ENCODE data around the gene TMOD2. TPM values are rescaled to one million over a fixed set of nuclear protein-coding genes. Genes with fewer than 3 reads are reported as not detected.

TMOD2 gene
- total RNA-seq, 1 experiment from 2014 or later, result 0.52 TPM

DNA sequence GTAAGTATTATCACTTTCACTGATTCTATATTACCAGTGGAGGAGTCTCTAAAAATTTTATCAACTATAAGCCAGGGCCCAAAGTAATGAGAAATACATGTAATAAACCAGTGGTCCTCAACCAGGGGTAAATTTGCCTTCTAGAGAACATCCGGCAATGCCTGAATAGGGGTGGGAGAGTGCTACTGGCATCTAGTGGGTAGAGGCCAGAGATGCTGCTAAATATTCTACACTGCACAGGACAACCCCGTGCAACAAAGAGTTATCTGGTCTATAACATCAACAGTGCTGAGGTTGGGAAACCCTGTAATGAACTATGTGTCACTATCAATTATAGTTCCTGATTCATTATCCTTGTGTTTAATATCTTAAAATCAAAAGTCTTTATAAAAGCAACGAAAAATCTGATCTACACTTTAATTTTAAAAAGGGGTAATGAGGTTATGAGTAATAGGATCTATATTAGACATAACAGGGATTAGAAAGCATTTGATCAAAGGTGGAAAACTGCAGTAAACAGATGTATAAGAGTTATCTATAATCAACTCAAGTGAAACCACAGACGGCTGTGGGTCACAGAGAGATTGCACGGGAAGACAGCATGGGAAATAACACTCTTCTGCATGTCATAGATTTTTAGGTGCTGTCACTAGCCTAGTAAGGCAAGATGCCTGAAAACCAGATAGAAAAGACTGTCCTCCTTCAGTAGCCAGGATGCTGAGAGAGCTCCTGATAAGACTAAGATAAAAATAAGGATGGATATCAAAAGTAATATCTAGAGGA, 16.0 kb upstream of the TMOD2 start:
- no TSS peak for BruUV-seq (replicated peaks)

DNA sequence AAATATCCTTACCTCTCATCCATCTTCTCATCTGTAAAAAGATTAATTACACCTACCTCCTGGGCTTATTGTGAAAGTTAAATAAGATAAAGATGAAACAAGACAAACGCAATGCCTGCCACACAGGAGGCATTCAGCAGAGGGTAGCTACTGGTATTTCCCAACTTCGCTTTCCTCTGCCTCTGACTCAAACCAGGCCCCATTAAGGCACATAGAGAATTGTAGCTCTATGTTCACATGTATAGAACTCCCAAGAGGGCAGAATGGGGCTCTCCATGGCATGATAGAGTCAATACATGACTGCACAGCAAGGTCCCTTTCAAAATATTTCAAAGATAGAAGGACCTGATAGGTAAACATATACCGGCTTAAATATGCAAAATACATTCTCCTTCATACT, 15.3 kb upstream of the TMOD2 start:
- Histone ChIP-seq H3K27me3 (replicated peaks; ENCODE audit: control insufficient read depth, insufficient read depth, low read length) (no peaks in the 10 kb centered on the region), H3K36me3 (ENCODE audit: control insufficient read depth, insufficient read depth, low read length) (no peaks in the 10 kb centered on the region), H3K4me3 (ENCODE audit: low read depth, low read length) (no peak overlapping the region), H3K9me3 (no peaks in the 10 kb centered on the region), H3K4me1 (no peaks in the 10 kb centered on the region)
- TF ChIP-seq, protein P1, sequence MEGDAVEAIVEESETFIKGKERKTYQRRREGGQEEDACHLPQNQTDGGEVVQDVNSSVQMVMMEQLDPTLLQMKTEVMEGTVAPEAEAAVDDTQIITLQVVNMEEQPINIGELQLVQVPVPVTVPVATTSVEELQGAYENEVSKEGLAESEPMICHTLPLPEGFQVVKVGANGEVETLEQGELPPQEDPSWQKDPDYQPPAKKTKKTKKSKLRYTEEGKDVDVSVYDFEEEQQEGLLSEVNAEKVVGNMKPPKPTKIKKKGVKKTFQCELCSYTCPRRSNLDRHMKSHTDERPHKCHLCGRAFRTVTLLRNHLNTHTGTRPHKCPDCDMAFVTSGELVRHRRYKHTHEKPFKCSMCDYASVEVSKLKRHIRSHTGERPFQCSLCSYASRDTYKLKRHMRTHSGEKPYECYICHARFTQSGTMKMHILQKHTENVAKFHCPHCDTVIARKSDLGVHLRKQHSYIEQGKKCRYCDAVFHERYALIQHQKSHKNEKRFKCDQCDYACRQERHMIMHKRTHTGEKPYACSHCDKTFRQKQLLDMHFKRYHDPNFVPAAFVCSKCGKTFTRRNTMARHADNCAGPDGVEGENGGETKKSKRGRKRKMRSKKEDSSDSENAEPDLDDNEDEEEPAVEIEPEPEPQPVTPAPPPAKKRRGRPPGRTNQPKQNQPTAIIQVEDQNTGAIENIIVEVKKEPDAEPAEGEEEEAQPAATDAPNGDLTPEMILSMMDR (IDR thresholded peaks at IDR 0.05; ENCODE audit: insufficient read depth in 1 of 2, low read depth in 1 of 2, low read length in 1 of 2, severe bottlenecking in 1 of 2, unreplicated experiment in 1 of 2), result no peak
- Mint-ChIP-seq H3K4me3 (ENCODE audit: unreplicated experiment) (peak overlapping the region; percentile 65), H3K27ac (ENCODE audit: unreplicated experiment) (no peak overlapping the region), H3K9me3 (ENCODE audit: unreplicated experiment) (no peaks in the 10 kb centered on the region), H3K27me3 (ENCODE audit: insufficient read depth, unreplicated experiment) (peaks cover 11% of the 10 kb centered on the region), H3K36me3 (ENCODE audit: insufficient read depth, unreplicated experiment) (no peaks in the 10 kb centered on the region), H3K4me1 (ENCODE audit: low read depth, unreplicated experiment) (no peaks in the 10 kb centered on the region)
- no TSS peak for BruUV-seq (replicated peaks)
- CTCF ChIA-PET, result interaction anchor here (0.6 to 2.1 kb wide), 2 partner anchors 40 to 170 kb away, joined by 4 to 11 read pairs; no protein-coding TSS in a partner anchor
- no peak for DNase-seq
- intact Hi-C loops (cut with micrococcal nuclease; ENCODE audit: unreplicated experiment), result no loop called here
- POLR2A ChIA-PET, result no interaction called here

More for the DNA sequence above, 16.0 kb upstream of the TMOD2 start:
- Histone ChIP-seq H3K27me3 (replicated peaks; ENCODE audit: control insufficient read depth, insufficient read depth, low read length) (no peaks in the 10 kb centered on the region), H3K36me3 (ENCODE audit: control insufficient read depth, insufficient read depth, low read length) (no peaks in the 10 kb centered on the region), H3K4me3 (ENCODE audit: low read depth, low read length) (no peak overlapping the region), H3K9me3 (no peaks in the 10 kb centered on the region), H3K4me1 (no peaks in the 10 kb centered on the region)
- no peaks in the 10 kb centered on the region for H3K4me1 Mint-ChIP-seq (ENCODE audit: low read depth, unreplicated experiment)
- ChIA-PET POLR2A (no interaction called here), CTCF (interaction anchor here (0.6 to 2.1 kb wide), 2 partner anchors 41 to 171 kb away, joined by 4 to 11 read pairs; no protein-coding TSS in a partner anchor)
- intact Hi-C loops (cut with micrococcal nuclease; ENCODE audit: unreplicated experiment), result no loop called here
- DNase-seq, result no peak
- no peak overlapping the region for H3K27ac Mint-ChIP-seq (ENCODE audit: unreplicated experiment)
- H3K36me3 Mint-ChIP-seq (ENCODE audit: insufficient read depth, unreplicated experiment), result no peaks in the 10 kb centered on the region
- H3K4me3 Mint-ChIP-seq (ENCODE audit: unreplicated experiment), result no peak overlapping the region
- H3K27me3 Mint-ChIP-seq (ENCODE audit: insufficient read depth, unreplicated experiment), result peaks cover 11% of the 10 kb centered on the region
- TF ChIP-seq, protein P1 (IDR thresholded peaks at IDR 0.05; ENCODE audit: insufficient read depth in 1 of 2, low read depth in 1 of 2, low read length in 1 of 2, severe bottlenecking in 1 of 2, unreplicated experiment in 1 of 2), result no peak
- H3K9me3 Mint-ChIP-seq (ENCODE audit: unreplicated experiment), result no peaks in the 10 kb centered on the region

DNA sequence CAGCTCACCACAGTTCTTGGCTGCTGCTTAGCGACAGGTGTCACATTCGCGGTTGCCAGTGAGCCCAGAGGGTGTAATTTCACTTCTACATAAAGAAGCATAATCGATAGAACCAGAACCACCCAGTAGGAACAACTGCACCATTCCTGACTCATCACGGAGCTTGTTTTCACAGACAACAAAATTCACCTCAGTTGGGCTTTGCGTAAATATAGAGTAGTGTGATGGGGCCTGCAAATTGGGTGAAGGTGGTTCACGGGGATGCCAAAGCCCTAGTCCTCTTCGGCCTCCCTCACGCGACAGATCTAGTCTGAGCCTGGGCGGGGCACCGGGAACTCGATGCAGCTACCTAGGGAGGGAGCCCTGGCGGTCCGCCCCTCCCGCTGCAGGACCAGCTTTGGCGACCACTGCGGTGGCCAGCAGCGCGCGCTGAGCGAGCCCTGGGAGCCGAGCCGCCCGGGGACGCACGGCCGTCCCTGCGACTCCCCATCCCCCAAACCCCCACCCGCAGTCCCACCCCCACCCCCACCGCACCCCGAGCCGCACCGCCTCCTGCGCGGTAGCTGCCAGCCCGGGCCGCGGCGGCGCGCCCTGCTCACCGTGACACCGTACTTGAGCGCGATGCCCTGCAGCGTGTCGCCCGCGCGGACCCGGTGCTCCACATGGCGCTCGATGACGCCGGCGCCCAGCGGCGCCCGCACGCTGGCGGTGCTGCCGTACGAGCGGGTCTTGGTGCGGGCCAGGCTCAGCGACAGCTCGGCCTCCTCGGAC, 14.5 kb upstream of the TMOD2 start:
- Mint-ChIP-seq H3K27me3 (ENCODE audit: insufficient read depth, unreplicated experiment) (peaks cover 11% of the 10 kb centered on the region), H3K9me3 (ENCODE audit: unreplicated experiment) (no peaks in the 10 kb centered on the region), H3K4me1 (ENCODE audit: low read depth, unreplicated experiment) (no peaks in the 10 kb centered on the region), H3K27ac (ENCODE audit: unreplicated experiment) (no peak overlapping the region), H3K4me3 (ENCODE audit: unreplicated experiment) (peak overlapping the region; percentile 65), H3K36me3 (ENCODE audit: insufficient read depth, unreplicated experiment) (no peaks in the 10 kb centered on the region)
- Histone ChIP-seq H3K9me3 (no peaks in the 10 kb centered on the region), H3K27me3 (replicated peaks; ENCODE audit: control insufficient read depth, insufficient read depth, low read length) (no peaks in the 10 kb centered on the region), H3K36me3 (ENCODE audit: control insufficient read depth, insufficient read depth, low read length) (no peaks in the 10 kb centered on the region), H3K4me1 (no peaks in the 10 kb centered on the region), H3K4me3 (ENCODE audit: low read depth, low read length) (peak overlapping the region; percentile 41)
- intact Hi-C loops (cut with micrococcal nuclease; ENCODE audit: unreplicated experiment), result no loop called here
- POLR2A ChIA-PET, result no interaction called here
- BruUV-seq (replicated peaks), result no TSS peak
- CTCF ChIA-PET, result interaction anchor here (2.1 kb wide), 1 partner anchor 40 kb away, joined by 11 read pairs; no protein-coding TSS in a partner anchor
- TF ChIP-seq, protein P1 (IDR thresholded peaks at IDR 0.05; ENCODE audit: insufficient read depth in 1 of 2, low read depth in 1 of 2, low read length in 1 of 2, severe bottlenecking in 1 of 2, unreplicated experiment in 1 of 2), result no peak
- DNase-seq, result peak in 1 of 2 experiments; percentile 27
